Esophagus squamous epithelium (tissue), 5 donors: ENCODE measurements around the gene LTBP2. TPM values are rescaled to one million over a fixed set of nuclear protein-coding genes. Genes with fewer than 3 reads are reported as not detected.

ENCODE experiments used
- DNase-seq: peaks from one replicate; lab custom pipeline; 2025; lab: John Stamatoyannopoulos, UW
- H3K27ac ChIP-seq, 4 donors: fragments of 200-600 bp; sonication (generic); one replicate each; pipeline ENCODE4 v1.5.1; 2016 to 2019; ENCODE audit warnings: mild to moderate bottlenecking in 1 of 4
- H3K27me3 ChIP-seq, 4 donors: fragments of 200-600 bp; sonication (generic); 1 replicate in 3 of 4; 2 replicates in 1 of 4; pipeline versions ENCODE4 v1.5.1 to v1.6.0; 2017 to 2021; ENCODE audit warnings: antibody characterized with exemption in 1 of 4
- H3K36me3 ChIP-seq, 3 donors: fragments of 200-600 bp; sonication (generic); one replicate each; pipeline ENCODE4 v1.5.1; 2016 to 2019
- H3K4me1 ChIP-seq, 3 donors: fragments of 200-600 bp; sonication (generic); one replicate each; pipeline ENCODE4 v1.5.1; 2017 to 2019
- H3K4me3 ChIP-seq, 4 donors: fragments of 200-600 bp; sonication (generic); 1 replicate in 3 of 4; 2 replicates in 1 of 4; pipeline ENCODE4 v1.5.1; 2016 to 2019; ENCODE audit warnings: mild to moderate bottlenecking in 2 of 4, moderate library complexity in 1 of 4
- H3K9me3 ChIP-seq, 3 donors: fragments of 200-600 bp; sonication (generic); one replicate each; pipeline ENCODE4 v1.5.1; 2016 to 2019
- POLR2A ChIP-seq, 4 donors: fragments of 450-650 bp; IDR thresholded peaks; one replicate each; pipeline ENCODE4 v1.6.1; 2017; ENCODE audit warnings: antibody characterized with exemption in 4 of 4, mild to moderate bottlenecking in 4 of 4, moderate library complexity in 3 of 4
- WGBS, 2 donors: methylation state at CpG; one replicate each; pipeline ENCODE4 v1.1.5; 2018; 5-methylcytosine and 5-hydroxymethylcytosine counted together
- intact Hi-C: fragments of 100-400 bp; cut with DNase I; formaldehyde crosslinking; loops from one replicate; pipeline ENCODE4 v1.15.0; 2022
- total RNA-seq, 4 donors: library from RNA; depleted of rRNA; stranded (reverse); fragments of >200 nt; gene quantifications; one replicate each; pipeline ENCODE4 v1.1.0, GENCODE V29; 2016
- TF ChIP-seq, protein P1 (sequence below), 6 experiments: fragments of 450-650 bp in 4 of 6; fragments of 200-600 bp in 2 of 6; sonication (generic) in 2 of 6; IDR thresholded peaks; one replicate each; pipeline ENCODE4 v1.5.1; 2016 to 2019; ENCODE audit warnings: antibody characterized with exemption in 6 of 6, mild to moderate bottlenecking in 4 of 6, moderate library complexity in 4 of 6
- donor health status: DM: yes; HTN: yes; CAD: no.

The LTBP2 gene
- total RNA-seq, 4 donors from 2014 or later: 10.3 to 41.6 (median 17.0) TPM

DNA sequence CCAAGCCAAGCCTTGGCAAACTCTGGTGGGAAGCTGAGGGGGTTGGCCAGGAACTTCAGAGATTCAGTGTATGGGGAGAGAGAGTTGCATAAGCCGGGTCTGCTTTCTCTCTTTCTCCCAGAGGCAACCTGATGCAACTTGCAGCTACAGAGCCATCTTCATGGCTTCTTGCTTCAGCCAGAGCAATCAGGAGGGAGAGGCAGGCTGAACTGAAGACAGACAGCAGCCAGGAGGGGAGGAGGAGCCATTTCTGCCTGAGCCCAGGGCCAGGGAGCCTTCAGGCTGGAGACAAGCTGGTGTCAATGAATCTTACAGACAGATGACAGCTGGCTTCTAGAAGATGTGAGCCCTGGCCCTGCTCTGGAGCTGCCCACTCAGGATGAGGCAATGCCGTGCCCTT lies 137.7 kb downstream of the LTBP2 start:
- H3K27ac ChIP-seq: no peak overlapping the region
- 60 to 70% methylated on average over 1 to 2 of the region's 2 CpGs for WGBS, 2 donors
- TF ChIP-seq POLR2A (IDR thresholded peaks at IDR 0.05): no peak
- TF ChIP-seq, protein P1, sequence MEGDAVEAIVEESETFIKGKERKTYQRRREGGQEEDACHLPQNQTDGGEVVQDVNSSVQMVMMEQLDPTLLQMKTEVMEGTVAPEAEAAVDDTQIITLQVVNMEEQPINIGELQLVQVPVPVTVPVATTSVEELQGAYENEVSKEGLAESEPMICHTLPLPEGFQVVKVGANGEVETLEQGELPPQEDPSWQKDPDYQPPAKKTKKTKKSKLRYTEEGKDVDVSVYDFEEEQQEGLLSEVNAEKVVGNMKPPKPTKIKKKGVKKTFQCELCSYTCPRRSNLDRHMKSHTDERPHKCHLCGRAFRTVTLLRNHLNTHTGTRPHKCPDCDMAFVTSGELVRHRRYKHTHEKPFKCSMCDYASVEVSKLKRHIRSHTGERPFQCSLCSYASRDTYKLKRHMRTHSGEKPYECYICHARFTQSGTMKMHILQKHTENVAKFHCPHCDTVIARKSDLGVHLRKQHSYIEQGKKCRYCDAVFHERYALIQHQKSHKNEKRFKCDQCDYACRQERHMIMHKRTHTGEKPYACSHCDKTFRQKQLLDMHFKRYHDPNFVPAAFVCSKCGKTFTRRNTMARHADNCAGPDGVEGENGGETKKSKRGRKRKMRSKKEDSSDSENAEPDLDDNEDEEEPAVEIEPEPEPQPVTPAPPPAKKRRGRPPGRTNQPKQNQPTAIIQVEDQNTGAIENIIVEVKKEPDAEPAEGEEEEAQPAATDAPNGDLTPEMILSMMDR (IDR thresholded peaks at IDR 0.05): no peak
- DNase-seq: no peak
- H3K4me3 ChIP-seq: no peak overlapping the region
- no peaks in the 10 kb centered on the region for H3K9me3 ChIP-seq
- peaks cover 0 to 67% (median 9%) of the 10 kb centered on the region in 3 donors for H3K36me3 ChIP-seq
- intact Hi-C loops: loop anchor here (10.0 kb wide), 1 partner anchor 120 kb away; no protein-coding TSS in a partner anchor
- no peaks in the 10 kb centered on the region for H3K27me3 ChIP-seq
- peaks cover 0 to 12% (median 0%) of the 10 kb centered on the region in 3 donors for H3K4me1 ChIP-seq

- 80 to 95% methylated on average over 2 of the region's 2 CpGs for WGBS, 2 donors
- H3K9me3 ChIP-seq: no peaks in the 10 kb centered on the region
- intact Hi-C loops: loop anchor here (10.0 kb wide), 1 partner anchor 118 kb away; no protein-coding TSS in a partner anchor
- H3K4me1 ChIP-seq: peaks cover 0 to 18% (median 0%) of the 10 kb centered on the region in 3 donors
- no peak for TF ChIP-seq POLR2A (IDR thresholded peaks at IDR 0.05)
- TF ChIP-seq, protein P1 (IDR thresholded peaks at IDR 0.05): no peak
- DNase-seq: no peak
- no peak overlapping the region for H3K27ac ChIP-seq
- H3K4me3 ChIP-seq: no peak overlapping the region
- no peaks in the 10 kb centered on the region for H3K27me3 ChIP-seq
- peaks cover 0 to 51% (median 3%) of the 10 kb centered on the region in 3 donors for H3K36me3 ChIP-seq
Observed at GRCh38 chr14:74472601-74473000, 139.4 kb downstream of the LTBP2 start.

GRCh38 chr14:74469548-74470518 lies 142.2 kb downstream of the LTBP2 start:
- TF ChIP-seq, protein P1 (IDR thresholded peaks at IDR 0.05): no peak
- TF ChIP-seq POLR2A (IDR thresholded peaks at IDR 0.05): no peak
- H3K4me1 ChIP-seq: peaks cover 0 to 18% (median 0%) of the 10 kb centered on the region in 3 donors
- H3K27ac ChIP-seq: peak overlapping the region in 2 of 4 donors; percentile 4 to 21
- intact Hi-C loops: loop anchor here (10.0 kb wide), 1 partner anchor 115 kb away; no protein-coding TSS in a partner anchor
- no peak for DNase-seq
- peaks cover 0 to 26% (median 3%) of the 10 kb centered on the region in 3 donors for H3K36me3 ChIP-seq
- WGBS, 2 donors: 48 to 49% methylated on average over 7 of the region's 7 CpGs
- no peaks in the 10 kb centered on the region for H3K27me3 ChIP-seq
- no peaks in the 10 kb centered on the region for H3K9me3 ChIP-seq
- no peak overlapping the region for H3K4me3 ChIP-seq

DNA sequence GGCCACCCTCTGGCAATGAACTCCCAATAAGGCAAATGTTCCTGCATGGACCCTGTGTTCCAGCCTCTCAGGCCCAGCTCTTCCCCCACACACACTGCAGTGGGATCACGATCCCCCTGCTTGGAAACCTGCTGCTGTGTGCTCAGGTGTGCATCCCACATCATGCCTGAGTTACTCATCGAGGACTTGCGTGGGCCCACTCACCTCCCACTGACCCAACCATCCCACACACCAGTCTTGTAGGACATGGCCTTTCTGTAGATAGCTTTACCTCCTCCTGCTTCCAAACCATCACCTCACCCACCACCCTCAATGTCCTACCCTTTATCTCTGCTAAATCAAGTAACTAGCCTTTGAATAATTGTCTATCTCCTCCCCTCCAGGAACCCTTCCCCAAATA lies 143.5 kb downstream of the LTBP2 start:
- no peak overlapping the region for H3K4me3 ChIP-seq
- DNase-seq: no peak
- peaks cover 0 to 18% (median 0%) of the 10 kb centered on the region in 3 donors for H3K4me1 ChIP-seq
- TF ChIP-seq, protein P1 (IDR thresholded peaks at IDR 0.05): no peak
- TF ChIP-seq POLR2A (IDR thresholded peaks at IDR 0.05): no peak
- no peak overlapping the region for H3K27ac ChIP-seq
- H3K36me3 ChIP-seq: peaks cover 0 to 13% (median 0%) of the 10 kb centered on the region in 3 donors
- intact Hi-C loops: no loop called here
- 94 to 95% methylated on average over 3 of the region's 3 CpGs for WGBS, 2 donors
- no peaks in the 10 kb centered on the region for H3K27me3 ChIP-seq
- no peaks in the 10 kb centered on the region for H3K9me3 ChIP-seq

GRCh38 chr14:74465335-74465734 lies 146.7 kb downstream of the LTBP2 start:
- H3K36me3 ChIP-seq: no peaks in the 10 kb centered on the region
- no peaks in the 10 kb centered on the region for H3K9me3 ChIP-seq
- no peak for DNase-seq
- WGBS, 2 donors: 89 to 100% methylated on average over 1 to 2 of the region's 2 CpGs
- H3K4me3 ChIP-seq: no peak overlapping the region
- no peak overlapping the region for H3K27ac ChIP-seq
- H3K27me3 ChIP-seq: no peaks in the 10 kb centered on the region
- peaks cover 0 to 16% (median 0%) of the 10 kb centered on the region in 3 donors for H3K4me1 ChIP-seq
- TF ChIP-seq, protein P1 (IDR thresholded peaks at IDR 0.05): no peak
- no peak for TF ChIP-seq POLR2A (IDR thresholded peaks at IDR 0.05)
- intact Hi-C loops: no loop called here
